Muscle layer of duodenum (tissue), 2 donors: ENCODE results near the gene SH3RF1.
A peak's percentile ranks its signal among the peaks of the same experiment; 100 is the strongest.

Experiments used
- H3K27ac ChIP-seq: one replicate; pipeline ENCODE4 v1.7.0; 2013; ENCODE audit warnings: mild to moderate bottlenecking, low read length
- H3K27me3 ChIP-seq: one replicate; pipeline ENCODE4 v1.7.0; 2013; ENCODE audit warnings: low read depth, mild to moderate bottlenecking, control low read depth, low read length
- H3K36me3 ChIP-seq, 2 donors: one replicate each; pipeline ENCODE4 v1.7.0; 2013; ENCODE audit warnings: low read length in 2 of 2, control low read depth in 1 of 2, mild to moderate bottlenecking in 1 of 2; ENCODE audit not compliant: insufficient read depth in 2 of 2, control insufficient read depth in 1 of 2
- H3K4me1 ChIP-seq, 2 donors: one replicate each; pipeline ENCODE4 v1.7.0; 2013; ENCODE audit warnings: low read length in 2 of 2, mild to moderate bottlenecking in 2 of 2, control low read depth in 1 of 2, moderate library complexity in 1 of 2; ENCODE audit not compliant: insufficient read depth in 2 of 2, control insufficient read depth in 1 of 2
- H3K4me3 ChIP-seq, 2 donors: one replicate each; pipeline ENCODE4 v1.7.0; 2013; ENCODE audit warnings: low read length in 2 of 2, low read depth in 1 of 2, mild to moderate bottlenecking in 1 of 2
- H3K9me3 ChIP-seq, 2 donors: one replicate each; pipeline ENCODE4 v1.7.0; 2013; ENCODE audit warnings: low read length in 2 of 2, control low read depth in 1 of 2, mild to moderate bottlenecking in 1 of 2; ENCODE audit not compliant: control insufficient read depth in 1 of 2
- donor health status: healthy.

SH3RF1 gene

DNA sequence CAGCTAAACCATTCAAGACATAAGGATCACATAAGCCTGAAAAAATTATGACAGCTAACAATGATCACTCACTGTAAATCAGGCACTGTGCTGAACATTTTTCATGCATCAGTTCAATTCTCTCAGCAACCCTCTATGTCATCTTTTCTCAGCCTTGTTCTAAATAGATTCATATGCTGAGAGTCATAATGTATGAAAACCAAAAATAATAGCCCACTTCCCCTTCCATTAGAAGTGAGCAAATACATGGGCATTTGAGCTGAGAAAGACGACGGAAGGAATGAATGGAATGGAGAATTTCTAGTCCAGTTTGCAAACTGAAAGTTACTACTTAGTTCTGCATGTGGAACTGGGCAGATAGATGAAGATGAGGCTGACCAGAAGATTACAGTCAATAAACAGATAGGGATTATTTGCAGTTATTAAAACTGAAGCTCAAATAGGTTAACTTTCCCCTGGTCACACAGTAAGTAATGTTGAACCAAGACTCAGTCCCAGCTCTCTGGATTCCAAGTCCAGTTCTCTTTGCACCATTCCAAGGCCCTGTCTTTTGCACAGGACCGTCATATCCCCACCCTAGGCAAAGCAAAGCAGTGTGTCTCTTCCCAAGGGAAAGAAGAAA lies 1.6 kb upstream of the SH3RF1 start:
- Histone ChIP-seq H3K36me3 (no peaks in the 10 kb centered on the region), H3K4me3 (peak overlapping the region in 1 of 2 donors; percentile 63), H3K4me1 (peaks cover 3 to 14% of the 10 kb centered on the region in 2 donors), H3K27ac (no peak overlapping the region), H3K9me3 (no peaks in the 10 kb centered on the region), H3K27me3 (no peaks in the 10 kb centered on the region)

DNA sequence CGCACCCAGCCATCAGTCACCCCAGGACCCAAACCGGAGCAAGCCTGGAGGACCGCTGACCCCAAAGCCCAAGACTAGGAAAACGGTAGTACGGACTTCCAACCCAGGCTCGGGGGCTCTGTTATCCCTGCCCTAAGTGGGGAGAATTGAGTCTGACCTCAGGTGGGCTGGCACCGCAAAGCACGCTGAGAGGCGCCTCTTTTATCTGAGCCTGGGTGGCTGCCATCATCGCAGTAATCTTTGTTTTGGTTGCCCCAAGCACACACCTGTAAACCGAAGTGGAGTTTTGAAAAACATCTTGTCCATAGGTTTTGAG lies 894 bp upstream of the SH3RF1 start:
- Histone ChIP-seq H3K27ac (no peak overlapping the region), H3K4me3 (peak overlapping the region; percentile 63 to 81), H3K9me3 (no peaks in the 10 kb centered on the region), H3K36me3 (no peaks in the 10 kb centered on the region), H3K4me1 (peaks cover 3 to 14% of the 10 kb centered on the region in 2 donors), H3K27me3 (no peaks in the 10 kb centered on the region)

DNA sequence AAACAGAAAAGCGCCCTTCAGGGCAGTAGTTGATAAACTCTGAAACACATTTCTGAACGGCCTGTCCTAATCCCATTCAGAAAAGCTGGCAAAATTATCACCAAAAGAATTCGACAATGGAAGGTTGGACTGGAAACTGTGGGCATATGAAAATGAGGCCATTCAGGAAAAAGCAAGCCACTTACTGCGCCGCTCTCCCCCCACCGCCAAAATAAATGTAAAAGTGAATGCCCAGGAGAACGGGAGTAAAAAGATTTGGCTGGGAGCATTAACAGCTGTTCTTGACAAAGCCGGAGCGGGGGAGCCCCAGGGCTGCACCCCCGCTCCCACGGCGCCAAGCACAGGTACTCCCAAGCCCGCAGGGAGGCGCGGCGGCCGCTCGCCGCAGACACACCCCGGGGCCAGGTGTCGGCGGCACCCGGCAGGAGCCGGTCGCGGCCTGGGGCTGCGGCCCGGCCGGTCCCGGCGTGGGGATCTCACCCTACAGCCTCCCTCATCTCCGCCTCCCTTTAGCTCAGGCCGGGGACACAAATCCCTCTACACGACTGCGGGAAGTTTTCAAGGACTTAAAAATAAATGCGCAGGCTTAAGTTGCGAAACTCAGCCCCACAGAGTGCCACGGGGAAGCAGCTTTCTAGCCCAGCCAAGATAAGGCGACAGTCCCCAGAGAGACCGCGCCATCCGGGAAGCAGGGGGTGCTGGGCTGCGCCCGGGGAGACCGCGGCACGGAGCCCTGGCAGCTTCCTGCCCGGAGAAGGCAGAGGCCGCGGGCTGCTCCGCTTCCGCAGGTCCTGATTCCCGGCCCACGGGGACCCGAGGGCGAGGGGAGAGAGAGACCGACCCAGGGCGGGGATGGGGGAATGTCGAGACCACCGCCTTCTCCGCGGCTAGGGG lies 593 bp downstream of the SH3RF1 start:
- no peaks in the 10 kb centered on the region for H3K36me3 ChIP-seq
- H3K27me3 ChIP-seq, result no peaks in the 10 kb centered on the region
- H3K4me1 ChIP-seq, result peaks cover 8 to 14% of the 10 kb centered on the region in 2 donors
- H3K27ac ChIP-seq, result peak overlapping the region; percentile 84
- H3K4me3 ChIP-seq, result peak overlapping the region; percentile 81 to 87
- no peaks in the 10 kb centered on the region for H3K9me3 ChIP-seq

DNA sequence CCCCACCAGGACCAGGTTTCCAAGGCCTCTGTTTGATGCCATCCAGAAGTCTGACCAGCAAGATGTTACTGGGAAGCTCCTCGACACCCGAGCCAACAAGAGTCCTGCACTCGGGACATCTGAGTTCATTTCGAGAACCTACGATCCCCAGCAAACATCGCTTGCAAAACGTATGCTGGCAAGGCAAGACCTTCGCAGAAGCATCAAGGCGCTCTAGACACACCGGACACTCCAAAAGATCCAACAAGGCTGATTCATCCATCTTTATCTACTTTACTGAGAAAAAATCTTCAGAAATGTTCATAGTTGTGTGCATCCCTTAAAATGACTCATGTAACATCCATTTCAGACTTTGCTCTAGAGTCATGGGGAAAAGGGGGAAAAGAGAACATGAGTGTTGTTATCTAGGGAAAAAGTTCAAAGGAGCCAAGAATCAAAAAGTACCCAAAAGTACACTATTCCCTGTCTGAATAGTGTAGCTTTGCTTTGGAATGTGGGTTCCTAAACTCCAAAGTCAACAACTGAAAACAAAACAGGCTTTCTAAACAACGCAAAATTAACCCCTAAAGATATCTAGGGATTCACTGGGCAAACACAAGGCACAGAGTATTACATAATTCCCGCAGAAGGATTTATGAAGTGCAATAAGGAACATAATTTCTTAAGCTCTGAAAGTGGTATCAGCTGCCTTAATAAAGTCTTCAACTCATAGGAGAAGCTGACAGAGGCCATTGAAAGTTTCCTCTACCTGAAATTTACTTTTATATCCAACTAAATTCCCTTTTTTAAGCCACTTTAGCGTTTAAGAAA lies 1.6 kb downstream of the SH3RF1 start:
- H3K4me3 ChIP-seq, result peak overlapping the region; percentile 81 to 87
- H3K27me3 ChIP-seq, result no peaks in the 10 kb centered on the region
- H3K4me1 ChIP-seq, result peaks cover 8 to 18% of the 10 kb centered on the region in 2 donors
- no peaks in the 10 kb centered on the region for H3K9me3 ChIP-seq
- peak overlapping the region; percentile 84 for H3K27ac ChIP-seq
- H3K36me3 ChIP-seq, result no peaks in the 10 kb centered on the region

DNA sequence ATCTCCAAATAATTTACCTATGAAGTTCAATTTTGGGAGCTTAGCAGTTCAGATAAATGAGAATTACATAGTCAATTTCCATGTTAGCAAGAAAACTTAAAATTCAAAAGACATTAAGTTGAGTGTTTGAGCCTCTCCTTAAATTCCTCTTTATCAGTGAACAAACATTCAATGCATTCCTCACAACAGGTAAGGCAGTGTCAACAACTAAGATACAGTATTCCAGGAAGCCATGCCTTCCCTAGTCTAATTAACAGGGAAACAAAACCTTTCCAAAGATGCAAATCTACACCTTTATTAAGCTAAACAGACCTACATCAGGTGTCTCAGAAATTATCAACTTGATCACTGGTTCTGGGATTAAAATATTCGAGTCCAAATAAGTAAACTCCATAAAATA lies 3.7 kb downstream of the SH3RF1 start:
- H3K27ac ChIP-seq, result no peak overlapping the region

GRCh38 chr4:169266661-169267060 lies 4.1 kb downstream of the SH3RF1 start:
- H3K4me1 ChIP-seq, result peaks cover 8 to 27% of the 10 kb centered on the region in 2 donors
- H3K27me3 ChIP-seq, result no peaks in the 10 kb centered on the region
- no peaks in the 10 kb centered on the region for H3K36me3 ChIP-seq
- H3K9me3 ChIP-seq, result no peaks in the 10 kb centered on the region
- no peak overlapping the region for H3K27ac ChIP-seq
- peak overlapping the region in 1 of 2 donors; percentile 3 for H3K4me3 ChIP-seq

More for the DNA sequence above, 3.7 kb downstream of the SH3RF1 start:
- Histone ChIP-seq H3K27me3 (no peaks in the 10 kb centered on the region), H3K36me3 (no peaks in the 10 kb centered on the region), H3K4me1 (peaks cover 8 to 27% of the 10 kb centered on the region in 2 donors), H3K4me3 (peak overlapping the region in 1 of 2 donors; percentile 3), H3K9me3 (no peaks in the 10 kb centered on the region)

DNA sequence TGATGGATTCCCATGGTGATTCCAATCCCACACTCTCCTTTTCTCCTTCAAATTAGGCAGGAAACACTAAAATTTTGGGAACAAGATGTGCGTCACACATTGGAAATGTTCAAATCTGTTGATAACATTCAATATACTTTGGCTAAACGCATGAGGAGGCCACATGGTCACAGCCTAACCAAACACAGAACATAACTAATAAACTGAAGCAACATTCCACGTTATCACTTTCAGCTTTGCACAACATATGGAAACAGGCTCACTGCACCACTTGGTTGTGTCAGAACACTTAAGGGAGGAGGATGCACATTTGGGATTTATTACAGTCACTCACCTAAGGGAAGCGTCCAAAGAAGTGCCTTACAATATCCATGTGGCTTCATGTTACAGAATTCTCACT lies 4.7 kb downstream of the SH3RF1 start:
- Histone ChIP-seq H3K27ac (no peak overlapping the region), H3K36me3 (no peaks in the 10 kb centered on the region), H3K9me3 (no peaks in the 10 kb centered on the region), H3K4me1 (peaks cover 8 to 27% of the 10 kb centered on the region in 2 donors), H3K4me3 (no peak overlapping the region), H3K27me3 (no peaks in the 10 kb centered on the region)

- Histone ChIP-seq H3K9me3 (no peaks in the 10 kb centered on the region), H3K4me1 (peaks cover 8 to 19% of the 10 kb centered on the region in 2 donors), H3K36me3 (no peaks in the 10 kb centered on the region), H3K27me3 (no peaks in the 10 kb centered on the region), H3K27ac (no peak overlapping the region), H3K4me3 (no peak overlapping the region)
These were observed 6.9 kb downstream of the SH3RF1 start for GRCh38 chr4:169263791-169264392.

- no peaks in the 10 kb centered on the region for H3K36me3 ChIP-seq
- H3K27me3 ChIP-seq, result no peaks in the 10 kb centered on the region
- peaks cover 10 to 33% of the 10 kb centered on the region in 2 donors for H3K4me1 ChIP-seq
- H3K9me3 ChIP-seq, result no peaks in the 10 kb centered on the region
- no peak overlapping the region for H3K27ac ChIP-seq
- no peak overlapping the region for H3K4me3 ChIP-seq
These were observed 10.4 kb downstream of the SH3RF1 start for GRCh38 chr4:169260217-169260866.

DNA sequence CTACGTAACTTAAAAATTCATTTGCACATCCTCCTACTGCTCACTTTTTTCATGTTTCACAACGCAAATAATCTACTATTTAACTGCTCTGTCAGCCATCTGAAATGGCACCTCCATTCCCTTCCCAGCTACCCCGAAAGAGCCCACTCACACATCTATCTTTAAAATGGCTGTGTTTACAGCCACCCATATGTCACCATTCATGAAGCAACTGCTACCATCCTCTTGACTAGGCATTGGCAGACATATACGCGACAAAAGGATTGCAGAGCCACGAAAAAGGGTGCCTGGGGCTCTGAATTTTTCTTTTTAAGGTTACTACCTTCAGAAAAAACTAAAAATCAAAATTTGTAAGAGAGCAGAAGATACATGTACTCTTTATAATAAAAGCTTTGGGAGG lies 11.5 kb downstream of the SH3RF1 start:
- H3K4me3 ChIP-seq, result no peak overlapping the region
- peaks cover 10 to 36% of the 10 kb centered on the region in 2 donors for H3K4me1 ChIP-seq

More for the DNA sequence above, 11.5 kb downstream of the SH3RF1 start:
- no peak overlapping the region for H3K27ac ChIP-seq
- no peaks in the 10 kb centered on the region for H3K9me3 ChIP-seq
- H3K36me3 ChIP-seq, result no peaks in the 10 kb centered on the region
- H3K27me3 ChIP-seq, result no peaks in the 10 kb centered on the region
